H9 (cell line): Measurements from ENCODE around the gene PELI3. TPM values are rescaled to one million over a fixed set of nuclear protein-coding genes. Genes with fewer than 3 reads are reported as not detected.

Experiments
- DNase-seq: peaks from one replicate; pipeline ENCODE4 v3.0.0-alpha.2; 2017
- H2AFZ ChIP-seq: one replicate; pipeline ENCODE4 v1.6.1; 2013; ENCODE audit warnings: mild to moderate bottlenecking, low read length, control low read depth, moderate library complexity
- H2AK5ac ChIP-seq: 2 replicates; pipeline ENCODE4 v1.6.1; 2013; ENCODE audit warnings: low read length, control low read depth, mixed read lengths; ENCODE audit not compliant: insufficient read length
- H2BK120ac ChIP-seq: one replicate; pipeline ENCODE4 v1.6.1; 2013; ENCODE audit warnings: low read depth, mild to moderate bottlenecking, low read length, control low read depth, inconsistent platforms; ENCODE audit not compliant: poor library complexity, severe bottlenecking
- H2BK12ac ChIP-seq: 2 replicates; pipeline ENCODE4 v1.6.1; 2013; ENCODE audit warnings: low read length, control low read depth, mixed read lengths, low read depth; ENCODE audit not compliant: insufficient read length
- H2BK15ac ChIP-seq: 2 replicates; pipeline ENCODE4 v1.6.1; 2013; ENCODE audit warnings: low read depth, low read length, control low read depth
- H2BK20ac ChIP-seq: one replicate; pipeline ENCODE4 v1.6.1; 2013; ENCODE audit warnings: low read depth, mild to moderate bottlenecking, low read length, control low read depth, inconsistent platforms; ENCODE audit not compliant: poor library complexity, severe bottlenecking
- H2BK5ac ChIP-seq: 2 replicates; pipeline ENCODE4 v1.6.1; 2013; ENCODE audit warnings: low read length, control low read depth, mixed read lengths; ENCODE audit not compliant: insufficient read length
- H3K14ac ChIP-seq: 2 replicates; pipeline ENCODE4 v1.6.1; 2013; ENCODE audit warnings: low read length, control low read depth; ENCODE audit not compliant: insufficient read depth
- H3K18ac ChIP-seq: 2 replicates; pipeline ENCODE4 v1.6.1; 2013; ENCODE audit warnings: low read depth, mild to moderate bottlenecking, mixed read lengths, low read length, control low read depth; ENCODE audit not compliant: insufficient read length
- H3K23ac ChIP-seq: 2 replicates; pipeline ENCODE4 v1.6.1; 2013; ENCODE audit warnings: low read length, control low read depth, mixed read lengths, low read depth; ENCODE audit not compliant: insufficient read length
- H3K23me2 ChIP-seq: 2 replicates; pipeline ENCODE4 v1.6.1; 2013; ENCODE audit warnings: low read depth, mild to moderate bottlenecking, mixed read lengths, low read length, control low read depth; ENCODE audit not compliant: insufficient read length, poor library complexity, severe bottlenecking
- H3K27ac ChIP-seq: 2 replicates; pipeline ENCODE4 v1.5.1; 2013; ENCODE audit warnings: low read length, control low read depth, mixed read lengths, low read depth; ENCODE audit not compliant: insufficient read length
- H3K27me3 ChIP-seq: 2 replicates; pipeline ENCODE4 v1.6.1; 2013; ENCODE audit warnings: low read length, control low read depth, inconsistent platforms; ENCODE audit not compliant: insufficient read depth
- H3K4ac ChIP-seq: 2 replicates; pipeline ENCODE4 v1.6.1; 2013; ENCODE audit warnings: low read depth, mild to moderate bottlenecking, control low read depth, inconsistent platforms, low read length, moderate library complexity
- H3K4me1 ChIP-seq: 2 replicates; pipeline ENCODE4 v1.6.1; 2013; ENCODE audit warnings: low read length, control low read depth, inconsistent platforms; ENCODE audit not compliant: insufficient read depth
- H3K4me2 ChIP-seq: 2 replicates; pipeline ENCODE4 v1.6.1; 2013; ENCODE audit warnings: low read length, control low read depth, mixed read lengths; ENCODE audit not compliant: insufficient read length, insufficient read depth
- H3K56ac ChIP-seq: 2 replicates; pipeline ENCODE4 v1.6.1; 2013; ENCODE audit warnings: low read depth, mild to moderate bottlenecking, mixed read lengths, low read length, control low read depth; ENCODE audit not compliant: insufficient read length
- H3K79me1 ChIP-seq: 2 replicates; pipeline ENCODE4 v1.6.1; 2013; ENCODE audit warnings: low read depth, mild to moderate bottlenecking, moderate library complexity, low read length, control low read depth, inconsistent platforms; ENCODE audit not compliant: insufficient read depth, poor library complexity, severe bottlenecking
- H3K79me2 ChIP-seq: 2 replicates; pipeline ENCODE4 v1.6.1; 2013; ENCODE audit warnings: low read length, control low read depth, inconsistent platforms; ENCODE audit not compliant: insufficient read depth
- H3K9ac ChIP-seq: 2 replicates; pipeline ENCODE4 v1.6.1; 2013; ENCODE audit warnings: low read length, control low read depth, mixed read lengths; ENCODE audit not compliant: insufficient read length; ENCODE audit errors: extremely low read depth
- H3K9me3 ChIP-seq: one replicate; pipeline ENCODE4 v1.6.1; 2013; ENCODE audit warnings: low read depth, low read length, inconsistent platforms; ENCODE audit not compliant: control insufficient read depth
- H3T11ph ChIP-seq: one replicate; pipeline ENCODE4 v1.6.1; 2013; ENCODE audit warnings: mild to moderate bottlenecking, low read length, control low read depth, inconsistent platforms
- H4K20me1 ChIP-seq: one replicate; pipeline ENCODE4 v1.6.1; 2013; ENCODE audit not compliant: control insufficient read depth, insufficient read length, insufficient read depth
- H4K5ac ChIP-seq: 2 replicates; pipeline ENCODE4 v1.6.1; 2013; ENCODE audit warnings: low read depth, mild to moderate bottlenecking, mixed read lengths, low read length, control low read depth; ENCODE audit not compliant: insufficient read length
- H4K8ac ChIP-seq: replicated peaks from 2 replicates; pipeline ENCODE4 v1.6.1; 2013; ENCODE audit warnings: low read length, control low read depth, mixed read lengths, low read depth; ENCODE audit not compliant: insufficient read length
- H4K91ac ChIP-seq: 2 replicates; pipeline ENCODE4 v1.6.1; 2013; ENCODE audit warnings: low read depth, mild to moderate bottlenecking, moderate library complexity, mixed read lengths, low read length, control low read depth; ENCODE audit not compliant: insufficient read length
- H3K27ac Mint-ChIP-seq, 3 experiments: 2 replicates in 2 of 3; 3 replicates in 1 of 3; pipeline ENCODE4 v1.8.0; 2020 to 2021; ENCODE audit warnings: mixed read lengths in 3 of 3, mild to moderate bottlenecking in 1 of 3, moderate library complexity in 1 of 3
- H3K27me3 Mint-ChIP-seq: 2 replicates; pipeline ENCODE4 v1.8.0; 2021; ENCODE audit warnings: low read depth, mild to moderate bottlenecking, moderate library complexity, mixed read lengths
- H3K36me3 Mint-ChIP-seq, 3 experiments: 2 replicates in 2 of 3; 3 replicates in 1 of 3; pipeline ENCODE4 v1.8.0; 2020 to 2021; ENCODE audit warnings: low read depth in 3 of 3, mixed read lengths in 3 of 3; ENCODE audit not compliant: insufficient read depth in 1 of 3
- H3K4me1 Mint-ChIP-seq, 2 experiments: 2 replicates each; pipeline ENCODE4 v1.8.0; 2020; ENCODE audit warnings: mixed read lengths in 2 of 2
- H3K4me3 Mint-ChIP-seq, 2 experiments: 2 replicates in 1 of 2; 3 replicates in 1 of 2; pipeline ENCODE4 v1.8.0; 2020 to 2021; ENCODE audit warnings: mild to moderate bottlenecking in 2 of 2, mixed read lengths in 2 of 2, moderate library complexity in 1 of 2
- H3K9me3 Mint-ChIP-seq, 2 experiments: 2 replicates in 1 of 2; 3 replicates in 1 of 2; pipeline ENCODE4 v1.8.0; 2020; ENCODE audit warnings: mild to moderate bottlenecking in 2 of 2, mixed read lengths in 2 of 2, moderate library complexity in 1 of 2
- CTCF ChIP-seq: fragments of 200-600 bp; sonication (generic); conservative IDR thresholded peaks from 3 replicates; pipeline ENCODE4 v1.8.0; 2021; ENCODE audit warnings: antibody characterized with exemption, mild to moderate bottlenecking
- WGBS: extraction: QIAGEN DNeasy Blood & Tissue Kit; methylation state at CpG from one replicate; pipeline ENCODE4 v1.1.7; 2013; ENCODE audit warnings: missing lambda C conversion rate, low lambda C conversion rate, mixed read lengths; ENCODE audit not compliant: insufficient read length; ENCODE audit errors: extremely low coverage; 5-methylcytosine and 5-hydroxymethylcytosine counted together
- total RNA-seq: library from RNA; stranded (reverse); gene quantifications from 2 replicates; pipeline ENCODE4 v1.2.1, GENCODE V29; 2021

Gene PELI3
- total RNA-seq, 1 experiment from 2014 or later, result 10.3 TPM

DNA sequence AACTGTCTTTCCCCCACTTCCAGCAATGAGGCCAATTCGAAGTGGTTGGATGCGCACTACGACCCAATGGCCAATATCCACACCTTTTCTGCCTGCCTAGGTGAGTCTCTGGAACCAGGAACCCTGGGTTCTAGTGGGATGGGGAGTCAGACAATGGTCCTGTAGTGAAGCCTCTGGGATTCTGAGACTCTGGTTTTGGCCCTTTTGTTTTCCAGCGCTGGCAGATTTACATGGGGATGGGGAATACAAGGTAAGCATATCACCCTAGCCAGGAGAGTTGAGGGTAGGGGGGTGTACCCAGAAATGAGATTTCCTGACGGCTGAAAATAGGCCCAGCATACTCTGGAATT lies 44.3 kb downstream of the PELI3 start:
- H3K79me1 ChIP-seq, result no peaks in the 10 kb centered on the region
- no peak overlapping the region for H2BK120ac ChIP-seq
- H2BK12ac ChIP-seq, result no peak overlapping the region
- H3K79me2 ChIP-seq, result no peaks in the 10 kb centered on the region
- H3K4me2 ChIP-seq, result peak overlapping the region; percentile 98
- H4K20me1 ChIP-seq, result no peaks in the 10 kb centered on the region
- H3T11ph ChIP-seq, result no peak overlapping the region
- H3K18ac ChIP-seq, result no peak overlapping the region
- H3K23me2 ChIP-seq, result peaks cover 7% of the 10 kb centered on the region
- DNase-seq, result no peak
- Mint-ChIP-seq H3K27ac (peak overlapping the region; percentile 61 to 97 (median 77); a peak in 5 of 7 replicates), H3K36me3 (peaks cover 0 to 24% (median 3%) of the 10 kb centered on the region in 3 experiments; a peak in 5 of 7 replicates), H3K27me3 (no peaks in the 10 kb centered on the region), H3K9me3 (no peaks in the 10 kb centered on the region), H3K4me3 (peak overlapping the region; percentile 95 to 97), H3K4me1 (peaks cover 9 to 10% of the 10 kb centered on the region in 2 experiments)
- no peak overlapping the region for H3K14ac ChIP-seq
- no peak for TF ChIP-seq CTCF
- no peak overlapping the region for H2BK5ac ChIP-seq
- H3K56ac ChIP-seq, result no peak overlapping the region
- no peak overlapping the region for H2AK5ac ChIP-seq
- no peak overlapping the region for H2BK15ac ChIP-seq
- no peaks in the 10 kb centered on the region for H3K9me3 ChIP-seq
- H4K8ac ChIP-seq, result no peak overlapping the region
- H2AFZ ChIP-seq, result no peak overlapping the region
- H3K27ac ChIP-seq, result no peak overlapping the region
- no CpG with 5 or more reads among the region's 5 CpGs for WGBS
- H4K91ac ChIP-seq, result no peak overlapping the region
- H3K4me1 ChIP-seq, result no peaks in the 10 kb centered on the region
- H3K4ac ChIP-seq, result no peak overlapping the region
- no peaks in the 10 kb centered on the region for H3K27me3 ChIP-seq
- peak overlapping the region; percentile 31 for H3K9ac ChIP-seq
- no peak overlapping the region for H2BK20ac ChIP-seq
- H4K5ac ChIP-seq, result no peak overlapping the region
- H3K23ac ChIP-seq, result no peak overlapping the region
